ENCODE results near the gene C11orf68. TPM values are rescaled to one million over a fixed set of nuclear protein-coding genes. Genes with fewer than 3 reads are reported as not detected.

Gene C11orf68
- 23.9 TPM for polyA plus RNA-seq (2013, experiment 1 of 2)
- polyA plus RNA-seq (2013, experiment 2 of 2): 23.7 TPM

GRCh38 chr11:65918211-65919140, at the start of gene C11orf68:
Gene C11orf68, minus strand, starts transcription at chr11:65919062. Its CDS starts 31 bp downstream, at chr11:65919031.
- Histone ChIP-seq H2AK5ac (ENCODE audit: low read depth, low read length) (peak within 1 kb of the TSS; percentile 66), H2BK120ac (ENCODE audit: low read depth, low read length) (peak within 1 kb of the TSS; percentile 72), H3K4me1 (ENCODE audit: control insufficient read depth in 2 of 2, insufficient read depth in 1 of 2, low read depth in 1 of 2, low read length in 2 of 2) (peaks cover 16 to 17% of the 10 kb centered on the region in 2 donors), H2BK5ac (ENCODE audit: low read length) (peak within 1 kb of the TSS; percentile 93), H3K36me3 (replicated peaks in 1 of 2; ENCODE audit: control insufficient read depth in 2 of 2, insufficient read depth in 2 of 2, low read length in 2 of 2) (peaks cover 20 to 42% of the 10 kb centered on the region in 2 donors), H3K18ac (ENCODE audit: low read length) (peak within 1 kb of the TSS; percentile 97), H3K14ac (ENCODE audit: low read length) (peak within 1 kb of the TSS; percentile 91), H4K8ac (ENCODE audit: low read depth, low read length) (no peak within 1 kb of the TSS), H3K27ac (replicated peaks; ENCODE audit: low read length) (no peak within 1 kb of the TSS), H3K4me3 (ENCODE audit: low read length in 2 of 2) (peak within 1 kb of the TSS; percentile 95 to 100), H2AFZ (ENCODE audit: low read length) (peak within 1 kb of the TSS; percentile 98), H2BK12ac (ENCODE audit: low read length) (peak within 1 kb of the TSS; percentile 89), H3K27me3 (ENCODE audit: control insufficient read depth in 3 of 3, insufficient read depth in 3 of 3, low read depth in 1 of 3, low read length in 3 of 3) (no peaks in the 10 kb centered on the region), H3K23ac (ENCODE audit: low read depth, low read length, poor library complexity) (peak within 1 kb of the TSS; percentile 97), H4K91ac (ENCODE audit: low read depth, low read length, poor library complexity) (no peak within 1 kb of the TSS), H3K4ac (ENCODE audit: low read length) (no peak within 1 kb of the TSS), H3K9ac (ENCODE audit: low read depth, low read length, poor library complexity) (peak within 1 kb of the TSS; percentile 97), H2BK15ac (ENCODE audit: low read length) (peak within 1 kb of the TSS; percentile 74), H3K4me2 (ENCODE audit: insufficient read depth, low read length, poor library complexity, severe bottlenecking) (peak within 1 kb of the TSS; percentile 98), H3K9me3 (replicated peaks in 1 of 2; ENCODE audit: control insufficient read depth in 2 of 2, insufficient read depth in 1 of 2, low read depth in 1 of 2, low read length in 2 of 2) (peaks cover 0 to 2% of the 10 kb centered on the region in 2 donors), H3K79me1 (ENCODE audit: low read depth, low read length) (peaks cover 22% of the 10 kb centered on the region)
- DNase-seq (ENCODE audit: low spot score): no peak
- WGBS, 2 donors (ENCODE audit: extremely low coverage in 2 of 2, insufficient read length in 2 of 2, insufficient replicate concordance in 1 of 2): no CpG with 5 or more reads among the region's 77 CpGs

GRCh38 chr11:65967329-65967934, 48.6 kb upstream of the C11orf68 start:
- H3K27me3 ChIP-seq (ENCODE audit: control insufficient read depth in 3 of 3, insufficient read depth in 3 of 3, low read depth in 1 of 3, low read length in 3 of 3): no peaks in the 10 kb centered on the region
- no peak overlapping the region for H3K9ac ChIP-seq (ENCODE audit: low read depth, low read length, poor library complexity)
- no peak overlapping the region for H2BK15ac ChIP-seq (ENCODE audit: low read length)
- no peak for DNase-seq (ENCODE audit: low spot score)
- H3K79me1 ChIP-seq (ENCODE audit: low read depth, low read length): peaks cover 11% of the 10 kb centered on the region
- peaks cover 46 to 80% of the 10 kb centered on the region in 2 donors for H3K36me3 ChIP-seq (replicated peaks in 1 of 2; ENCODE audit: control insufficient read depth in 2 of 2, insufficient read depth in 2 of 2, low read length in 2 of 2)
- H3K4me3 ChIP-seq (ENCODE audit: low read length in 2 of 2): no peak overlapping the region
- no peak overlapping the region for H2AK5ac ChIP-seq (ENCODE audit: low read depth, low read length)
- no peaks in the 10 kb centered on the region for H3K9me3 ChIP-seq (replicated peaks in 1 of 2; ENCODE audit: control insufficient read depth in 2 of 2, insufficient read depth in 1 of 2, low read depth in 1 of 2, low read length in 2 of 2)
- H3K18ac ChIP-seq (ENCODE audit: low read length): no peak overlapping the region
- no peak overlapping the region for H2AFZ ChIP-seq (ENCODE audit: low read length)
- peaks cover 3 to 6% of the 10 kb centered on the region in 2 donors for H3K4me1 ChIP-seq (ENCODE audit: control insufficient read depth in 2 of 2, insufficient read depth in 1 of 2, low read depth in 1 of 2, low read length in 2 of 2)
- H3K4me2 ChIP-seq (ENCODE audit: insufficient read depth, low read length, poor library complexity, severe bottlenecking): no peak overlapping the region
- H4K91ac ChIP-seq (ENCODE audit: low read depth, low read length, poor library complexity): no peak overlapping the region
- no peak overlapping the region for H3K23ac ChIP-seq (ENCODE audit: low read depth, low read length, poor library complexity)
- H2BK12ac ChIP-seq (ENCODE audit: low read length): no peak overlapping the region
- H2BK5ac ChIP-seq (ENCODE audit: low read length): no peak overlapping the region
- no peak overlapping the region for H3K4ac ChIP-seq (ENCODE audit: low read length)
- no peak overlapping the region for H4K8ac ChIP-seq (ENCODE audit: low read depth, low read length)
- no peak overlapping the region for H3K27ac ChIP-seq (replicated peaks; ENCODE audit: low read length)
- no peak overlapping the region for H3K14ac ChIP-seq (ENCODE audit: low read length)
- no peak overlapping the region for H2BK120ac ChIP-seq (ENCODE audit: low read depth, low read length)
- WGBS, 2 donors (ENCODE audit: extremely low coverage in 2 of 2, insufficient read length in 2 of 2, insufficient replicate concordance in 1 of 2): no CpG with 5 or more reads among the region's 30 CpGs

DNA sequence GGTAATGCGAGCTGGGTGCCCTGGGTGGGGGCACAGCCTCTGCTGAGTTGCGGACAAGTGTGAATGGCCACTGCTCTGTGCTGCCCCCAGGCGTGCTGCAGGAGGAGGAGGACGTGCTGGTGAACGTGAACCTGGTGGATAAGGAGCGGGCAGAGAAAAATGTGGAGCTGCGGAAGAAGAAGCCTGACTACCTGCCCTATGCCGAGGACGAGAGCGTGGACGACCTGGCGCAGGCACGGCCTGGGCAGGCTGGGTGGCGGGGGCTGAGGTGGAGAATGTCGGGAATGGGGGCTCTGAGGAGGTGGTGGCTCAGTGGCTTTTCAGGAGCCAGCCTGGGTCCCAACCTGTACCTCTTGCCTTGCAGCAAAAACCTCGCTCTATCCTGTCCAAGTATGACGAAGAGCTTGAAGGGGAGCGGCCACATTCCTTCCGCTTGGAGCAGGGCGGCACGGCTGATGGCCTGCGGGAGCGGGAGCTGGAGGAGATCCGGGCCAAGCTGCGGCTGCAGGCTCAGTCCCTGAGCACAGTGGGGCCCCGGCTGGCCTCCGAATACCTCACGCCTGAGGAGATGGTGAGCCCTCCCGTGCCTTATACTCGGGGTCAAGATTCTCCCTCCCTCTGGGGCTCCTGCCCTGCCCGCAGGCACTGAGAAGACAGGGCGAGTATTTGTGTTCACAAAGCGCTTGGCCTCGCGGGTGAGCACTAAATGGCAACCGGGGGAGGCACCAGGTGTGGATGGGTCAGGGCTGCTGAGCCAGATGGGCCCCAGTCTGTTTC, 47.3 kb upstream of the C11orf68 start:
- no peak for DNase-seq (ENCODE audit: low spot score)
- Histone ChIP-seq H2AFZ (ENCODE audit: low read length) (no peak overlapping the region), H4K8ac (ENCODE audit: low read depth, low read length) (no peak overlapping the region), H3K27ac (replicated peaks; ENCODE audit: low read length) (no peak overlapping the region), H3K14ac (ENCODE audit: low read length) (no peak overlapping the region), H3K9me3 (replicated peaks in 1 of 2; ENCODE audit: control insufficient read depth in 2 of 2, insufficient read depth in 1 of 2, low read depth in 1 of 2, low read length in 2 of 2) (no peaks in the 10 kb centered on the region), H3K23ac (ENCODE audit: low read depth, low read length, poor library complexity) (no peak overlapping the region), H2BK5ac (ENCODE audit: low read length) (no peak overlapping the region), H2AK5ac (ENCODE audit: low read depth, low read length) (no peak overlapping the region), H3K79me1 (ENCODE audit: low read depth, low read length) (peaks cover 13% of the 10 kb centered on the region), H3K4me1 (ENCODE audit: control insufficient read depth in 2 of 2, insufficient read depth in 1 of 2, low read depth in 1 of 2, low read length in 2 of 2) (peaks cover 5 to 9% of the 10 kb centered on the region in 2 donors), H3K4ac (ENCODE audit: low read length) (no peak overlapping the region), H3K18ac (ENCODE audit: low read length) (no peak overlapping the region), H3K9ac (ENCODE audit: low read depth, low read length, poor library complexity) (no peak overlapping the region), H3K4me2 (ENCODE audit: insufficient read depth, low read length, poor library complexity, severe bottlenecking) (no peak overlapping the region), H4K91ac (ENCODE audit: low read depth, low read length, poor library complexity) (no peak overlapping the region), H2BK120ac (ENCODE audit: low read depth, low read length) (no peak overlapping the region), H3K4me3 (ENCODE audit: low read length in 2 of 2) (no peak overlapping the region), H3K36me3 (replicated peaks in 1 of 2; ENCODE audit: control insufficient read depth in 2 of 2, insufficient read depth in 2 of 2, low read length in 2 of 2) (peaks cover 45 to 70% of the 10 kb centered on the region in 2 donors), H2BK12ac (ENCODE audit: low read length) (no peak overlapping the region), H2BK15ac (ENCODE audit: low read length) (no peak overlapping the region), H3K27me3 (ENCODE audit: control insufficient read depth in 3 of 3, insufficient read depth in 3 of 3, low read depth in 1 of 3, low read length in 3 of 3) (no peaks in the 10 kb centered on the region)
- no CpG with 5 or more reads among the region's 36 CpGs for WGBS, 2 donors (ENCODE audit: extremely low coverage in 2 of 2, insufficient read length in 2 of 2, insufficient replicate concordance in 1 of 2)
